SK-N-SH treated with all-trans-retinoic acid at 6 μM for 48 hours (cell line): Measurements from ENCODE around the gene CDC34.

Source experiments
- BACH2 ChIP-seq: fragments of 250-450 bp; sonication (Bioruptor Pico); IDR thresholded peaks from 2 replicates; pipeline ENCODE4 v1.9.0; 2021; ENCODE audit warnings: mild to moderate bottlenecking, borderline replicate concordance
- CSRNP3 ChIP-seq: fragments of 250-450 bp; sonication (Bioruptor Pico); IDR thresholded peaks from 2 replicates; pipeline ENCODE4 v1.5.1; 2021; ENCODE audit warnings: mild to moderate bottlenecking, moderate library complexity
- ESRRG ChIP-seq: fragments of 250-450 bp; sonication (Bioruptor Pico); IDR thresholded peaks from 2 replicates; pipeline ENCODE4 v1.6.1; 2021; ENCODE audit warnings: mild to moderate bottlenecking
- SNAI2 ChIP-seq: fragments of 250-450 bp; sonication (Bioruptor Pico); IDR thresholded peaks from 2 replicates; pipeline ENCODE4 v1.5.0; 2020; ENCODE audit warnings: mild to moderate bottlenecking, moderate library complexity
- TCF4 ChIP-seq: fragments of 250-450 bp; sonication (Bioruptor Pico); IDR thresholded peaks from 2 replicates; pipeline ENCODE4 v1.8.0; 2021; ENCODE audit warnings: mild to moderate bottlenecking, moderate library complexity, borderline replicate concordance
- TOX ChIP-seq: fragments of 250-450 bp; sonication (Bioruptor Pico); IDR thresholded peaks from 2 replicates; pipeline ENCODE4 v1.8.0; 2021; ENCODE audit warnings: mild to moderate bottlenecking, moderate library complexity, borderline replicate concordance
- ZFP3 ChIP-seq: fragments of 250-450 bp; sonication (Bioruptor Pico); IDR thresholded peaks from 2 replicates; pipeline ENCODE4 v1.5.0; 2020; ENCODE audit warnings: mild to moderate bottlenecking, moderate library complexity
- ZNF70 ChIP-seq: fragments of 450-650 bp; formaldehyde crosslinking; IDR thresholded peaks from 2 replicates; pipeline ENCODE4 v1.5.0; 2020; ENCODE audit warnings: mild to moderate bottlenecking, moderate library complexity

GRCh38 chr19:540867-541637, 9.5 kb downstream of the CDC34 start:
- no peak for TF ChIP-seq CSRNP3 (CRISPR knock-in tag)
- TF ChIP-seq ZFP3 (CRISPR knock-in tag), result no peak
- TF ChIP-seq ZNF70, result no peak
- no peak for TF ChIP-seq SNAI2
- TF ChIP-seq TCF4 (CRISPR knock-in tag), result no peak
- TF ChIP-seq ESRRG (CRISPR knock-in tag), result no peak
- no peak for TF ChIP-seq BACH2 (CRISPR knock-in tag)
- TF ChIP-seq TOX (CRISPR knock-in tag), result no peak
